ENCODE data around the gene LPXN. TPM values are rescaled to one million over a fixed set of nuclear protein-coding genes. Genes with fewer than 3 reads are reported as not detected.

Gene LPXN
- total RNA-seq, 1 experiment from 2014 or later, result 2.1 TPM

DNA sequence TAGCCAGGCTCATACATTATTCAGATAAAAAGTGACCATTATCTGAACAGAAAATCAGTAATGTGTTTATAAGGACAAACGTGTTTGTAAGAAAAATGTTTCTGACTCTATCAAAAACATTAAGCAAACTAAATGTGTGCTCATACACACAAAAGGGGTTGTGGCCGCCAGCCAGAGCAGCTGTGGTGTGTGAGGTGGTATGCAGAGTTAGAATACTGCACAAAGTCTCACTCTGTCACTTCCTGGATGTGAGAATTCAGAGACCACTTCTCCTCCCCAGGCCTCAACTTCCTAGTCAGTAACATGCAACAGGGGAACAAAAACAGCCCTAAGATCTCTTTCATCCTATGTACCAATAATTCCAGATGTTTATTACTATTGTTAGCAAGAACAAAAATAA lies 77.2 kb downstream of the LPXN start:
- ATAC-seq (no peak), DNase-seq (ENCODE audit: low spot score) (no peak)
- no peak overlapping the region for H3K4me3 Mint-ChIP-seq
- no peaks in the 10 kb centered on the region for H3K27me3 Mint-ChIP-seq (ENCODE audit: low read depth)
- ChIA-PET CTCF (interaction anchor here (1.0 kb wide), 1 partner anchor 25 kb away, joined by 4 read pairs; no protein-coding TSS in a partner anchor), POLR2A (no interaction called here)
- H3K9me3 Mint-ChIP-seq, result no peaks in the 10 kb centered on the region
- TF ChIP-seq, protein P1, sequence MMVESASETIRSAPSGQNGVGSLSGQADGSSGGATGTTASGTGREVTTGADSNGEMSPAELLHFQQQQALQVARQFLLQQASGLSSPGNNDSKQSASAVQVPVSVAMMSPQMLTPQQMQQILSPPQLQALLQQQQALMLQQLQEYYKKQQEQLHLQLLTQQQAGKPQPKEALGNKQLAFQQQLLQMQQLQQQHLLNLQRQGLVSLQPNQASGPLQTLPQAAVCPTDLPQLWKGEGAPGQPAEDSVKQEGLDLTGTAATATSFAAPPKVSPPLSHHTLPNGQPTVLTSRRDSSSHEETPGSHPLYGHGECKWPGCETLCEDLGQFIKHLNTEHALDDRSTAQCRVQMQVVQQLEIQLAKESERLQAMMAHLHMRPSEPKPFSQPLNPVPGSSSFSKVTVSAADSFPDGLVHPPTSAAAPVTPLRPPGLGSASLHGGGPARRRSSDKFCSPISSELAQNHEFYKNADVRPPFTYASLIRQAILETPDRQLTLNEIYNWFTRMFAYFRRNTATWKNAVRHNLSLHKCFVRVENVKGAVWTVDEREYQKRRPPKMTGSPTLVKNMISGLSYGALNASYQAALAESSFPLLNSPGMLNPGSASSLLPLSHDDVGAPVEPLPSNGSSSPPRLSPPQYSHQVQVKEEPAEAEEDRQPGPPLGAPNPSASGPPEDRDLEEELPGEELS (CRISPR knock-in tag; IDR thresholded peaks at IDR 0.05), result no peak
- TF ChIP-seq, protein P2, sequence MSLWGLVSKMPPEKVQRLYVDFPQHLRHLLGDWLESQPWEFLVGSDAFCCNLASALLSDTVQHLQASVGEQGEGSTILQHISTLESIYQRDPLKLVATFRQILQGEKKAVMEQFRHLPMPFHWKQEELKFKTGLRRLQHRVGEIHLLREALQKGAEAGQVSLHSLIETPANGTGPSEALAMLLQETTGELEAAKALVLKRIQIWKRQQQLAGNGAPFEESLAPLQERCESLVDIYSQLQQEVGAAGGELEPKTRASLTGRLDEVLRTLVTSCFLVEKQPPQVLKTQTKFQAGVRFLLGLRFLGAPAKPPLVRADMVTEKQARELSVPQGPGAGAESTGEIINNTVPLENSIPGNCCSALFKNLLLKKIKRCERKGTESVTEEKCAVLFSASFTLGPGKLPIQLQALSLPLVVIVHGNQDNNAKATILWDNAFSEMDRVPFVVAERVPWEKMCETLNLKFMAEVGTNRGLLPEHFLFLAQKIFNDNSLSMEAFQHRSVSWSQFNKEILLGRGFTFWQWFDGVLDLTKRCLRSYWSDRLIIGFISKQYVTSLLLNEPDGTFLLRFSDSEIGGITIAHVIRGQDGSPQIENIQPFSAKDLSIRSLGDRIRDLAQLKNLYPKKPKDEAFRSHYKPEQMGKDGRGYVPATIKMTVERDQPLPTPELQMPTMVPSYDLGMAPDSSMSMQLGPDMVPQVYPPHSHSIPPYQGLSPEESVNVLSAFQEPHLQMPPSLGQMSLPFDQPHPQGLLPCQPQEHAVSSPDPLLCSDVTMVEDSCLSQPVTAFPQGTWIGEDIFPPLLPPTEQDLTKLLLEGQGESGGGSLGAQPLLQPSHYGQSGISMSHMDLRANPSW (CRISPR knock-in tag; conservative IDR thresholded peaks at IDR 0.05; ENCODE audit: low read depth), result no peak
- TF ChIP-seq CREM (CRISPR knock-in tag; IDR thresholded peaks at IDR 0.05) (no peak), ZNF317 (CRISPR knock-in tag; IDR thresholded peaks at IDR 0.05; ENCODE audit: borderline replicate concordance, low read depth) (no peak), OVOL2 (CRISPR knock-in tag; IDR thresholded peaks at IDR 0.05; ENCODE audit: borderline replicate concordance) (no peak), NFATC4 (CRISPR knock-in tag; IDR thresholded peaks at IDR 0.05) (no peak), CREB1 (CRISPR knock-in tag; IDR thresholded peaks at IDR 0.05) (no peak), ATF1 (CRISPR knock-in tag; IDR thresholded peaks at IDR 0.05) (no peak)
- TF ChIP-seq, protein P3, sequence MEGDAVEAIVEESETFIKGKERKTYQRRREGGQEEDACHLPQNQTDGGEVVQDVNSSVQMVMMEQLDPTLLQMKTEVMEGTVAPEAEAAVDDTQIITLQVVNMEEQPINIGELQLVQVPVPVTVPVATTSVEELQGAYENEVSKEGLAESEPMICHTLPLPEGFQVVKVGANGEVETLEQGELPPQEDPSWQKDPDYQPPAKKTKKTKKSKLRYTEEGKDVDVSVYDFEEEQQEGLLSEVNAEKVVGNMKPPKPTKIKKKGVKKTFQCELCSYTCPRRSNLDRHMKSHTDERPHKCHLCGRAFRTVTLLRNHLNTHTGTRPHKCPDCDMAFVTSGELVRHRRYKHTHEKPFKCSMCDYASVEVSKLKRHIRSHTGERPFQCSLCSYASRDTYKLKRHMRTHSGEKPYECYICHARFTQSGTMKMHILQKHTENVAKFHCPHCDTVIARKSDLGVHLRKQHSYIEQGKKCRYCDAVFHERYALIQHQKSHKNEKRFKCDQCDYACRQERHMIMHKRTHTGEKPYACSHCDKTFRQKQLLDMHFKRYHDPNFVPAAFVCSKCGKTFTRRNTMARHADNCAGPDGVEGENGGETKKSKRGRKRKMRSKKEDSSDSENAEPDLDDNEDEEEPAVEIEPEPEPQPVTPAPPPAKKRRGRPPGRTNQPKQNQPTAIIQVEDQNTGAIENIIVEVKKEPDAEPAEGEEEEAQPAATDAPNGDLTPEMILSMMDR (IDR thresholded peaks at IDR 0.05), result no peak
- TF ChIP-seq, protein P4, sequence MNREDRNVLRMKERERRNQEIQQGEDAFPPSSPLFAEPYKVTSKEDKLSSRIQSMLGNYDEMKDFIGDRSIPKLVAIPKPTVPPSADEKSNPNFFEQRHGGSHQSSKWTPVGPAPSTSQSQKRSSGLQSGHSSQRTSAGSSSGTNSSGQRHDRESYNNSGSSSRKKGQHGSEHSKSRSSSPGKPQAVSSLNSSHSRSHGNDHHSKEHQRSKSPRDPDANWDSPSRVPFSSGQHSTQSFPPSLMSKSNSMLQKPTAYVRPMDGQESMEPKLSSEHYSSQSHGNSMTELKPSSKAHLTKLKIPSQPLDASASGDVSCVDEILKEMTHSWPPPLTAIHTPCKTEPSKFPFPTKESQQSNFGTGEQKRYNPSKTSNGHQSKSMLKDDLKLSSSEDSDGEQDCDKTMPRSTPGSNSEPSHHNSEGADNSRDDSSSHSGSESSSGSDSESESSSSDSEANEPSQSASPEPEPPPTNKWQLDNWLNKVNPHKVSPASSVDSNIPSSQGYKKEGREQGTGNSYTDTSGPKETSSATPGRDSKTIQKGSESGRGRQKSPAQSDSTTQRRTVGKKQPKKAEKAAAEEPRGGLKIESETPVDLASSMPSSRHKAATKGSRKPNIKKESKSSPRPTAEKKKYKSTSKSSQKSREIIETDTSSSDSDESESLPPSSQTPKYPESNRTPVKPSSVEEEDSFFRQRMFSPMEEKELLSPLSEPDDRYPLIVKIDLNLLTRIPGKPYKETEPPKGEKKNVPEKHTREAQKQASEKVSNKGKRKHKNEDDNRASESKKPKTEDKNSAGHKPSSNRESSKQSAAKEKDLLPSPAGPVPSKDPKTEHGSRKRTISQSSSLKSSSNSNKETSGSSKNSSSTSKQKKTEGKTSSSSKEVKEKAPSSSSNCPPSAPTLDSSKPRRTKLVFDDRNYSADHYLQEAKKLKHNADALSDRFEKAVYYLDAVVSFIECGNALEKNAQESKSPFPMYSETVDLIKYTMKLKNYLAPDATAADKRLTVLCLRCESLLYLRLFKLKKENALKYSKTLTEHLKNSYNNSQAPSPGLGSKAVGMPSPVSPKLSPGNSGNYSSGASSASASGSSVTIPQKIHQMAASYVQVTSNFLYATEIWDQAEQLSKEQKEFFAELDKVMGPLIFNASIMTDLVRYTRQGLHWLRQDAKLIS (CRISPR knock-in tag; IDR thresholded peaks at IDR 0.05; ENCODE audit: borderline replicate concordance), result no peak
- no peak overlapping the region for H3K27ac Mint-ChIP-seq
- no peaks in the 10 kb centered on the region for H3K36me3 Mint-ChIP-seq
- H3K4me1 Mint-ChIP-seq, result no peaks in the 10 kb centered on the region

DNA sequence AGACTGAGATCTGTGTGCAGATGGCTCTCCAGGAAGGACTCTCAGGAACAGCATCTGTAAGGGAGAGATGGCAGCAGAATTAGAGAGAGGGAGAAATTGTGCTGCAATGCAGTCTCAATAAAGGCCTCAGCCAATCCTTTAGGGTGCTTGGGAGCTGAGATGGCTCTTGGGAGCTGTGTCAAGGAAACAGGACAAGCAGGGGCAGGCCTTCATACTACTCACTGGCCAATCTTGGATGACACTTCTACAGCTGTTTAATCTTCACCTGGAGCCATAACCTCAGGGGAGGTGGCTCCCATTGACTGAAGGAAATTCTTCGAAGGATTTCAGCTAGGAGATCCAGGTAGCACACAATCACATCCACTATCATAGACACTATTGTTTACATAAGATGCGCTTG lies 77.7 kb downstream of the LPXN start:
- no peak for DNase-seq (ENCODE audit: low spot score)

More for the DNA sequence above, 77.7 kb downstream of the LPXN start:
- Mint-ChIP-seq H3K36me3 (no peaks in the 10 kb centered on the region), H3K4me3 (no peak overlapping the region), H3K4me1 (no peaks in the 10 kb centered on the region), H3K27ac (no peak overlapping the region), H3K27me3 (ENCODE audit: low read depth) (no peaks in the 10 kb centered on the region), H3K9me3 (no peaks in the 10 kb centered on the region)
- TF ChIP-seq, protein P5, sequence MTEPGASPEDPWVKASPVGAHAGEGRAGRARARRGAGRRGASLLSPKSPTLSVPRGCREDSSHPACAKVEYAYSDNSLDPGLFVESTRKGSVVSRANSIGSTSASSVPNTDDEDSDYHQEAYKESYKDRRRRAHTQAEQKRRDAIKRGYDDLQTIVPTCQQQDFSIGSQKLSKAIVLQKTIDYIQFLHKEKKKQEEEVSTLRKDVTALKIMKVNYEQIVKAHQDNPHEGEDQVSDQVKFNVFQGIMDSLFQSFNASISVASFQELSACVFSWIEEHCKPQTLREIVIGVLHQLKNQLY (CRISPR knock-in tag; IDR thresholded peaks at IDR 0.05), result no peak
- TF ChIP-seq GABPB1 (CRISPR knock-in tag; IDR thresholded peaks at IDR 0.05) (no peak), ZNF671 (CRISPR knock-in tag; IDR thresholded peaks at IDR 0.05) (no peak), NFYB (CRISPR knock-in tag; conservative IDR thresholded peaks at IDR 0.05; ENCODE audit: low read depth) (no peak), NR1H2 (CRISPR knock-in tag; IDR thresholded peaks at IDR 0.05) (no peak), EMX1 (CRISPR knock-in tag; IDR thresholded peaks at IDR 0.05) (no peak), NFATC4 (CRISPR knock-in tag; IDR thresholded peaks at IDR 0.05) (no peak)
- TF ChIP-seq, protein P6, sequence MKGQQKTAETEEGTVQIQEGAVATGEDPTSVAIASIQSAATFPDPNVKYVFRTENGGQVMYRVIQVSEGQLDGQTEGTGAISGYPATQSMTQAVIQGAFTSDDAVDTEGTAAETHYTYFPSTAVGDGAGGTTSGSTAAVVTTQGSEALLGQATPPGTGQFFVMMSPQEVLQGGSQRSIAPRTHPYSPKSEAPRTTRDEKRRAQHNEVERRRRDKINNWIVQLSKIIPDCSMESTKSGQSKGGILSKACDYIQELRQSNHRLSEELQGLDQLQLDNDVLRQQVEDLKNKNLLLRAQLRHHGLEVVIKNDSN (CRISPR knock-in tag; IDR thresholded peaks at IDR 0.05), result no peak
- TF ChIP-seq, protein P7, sequence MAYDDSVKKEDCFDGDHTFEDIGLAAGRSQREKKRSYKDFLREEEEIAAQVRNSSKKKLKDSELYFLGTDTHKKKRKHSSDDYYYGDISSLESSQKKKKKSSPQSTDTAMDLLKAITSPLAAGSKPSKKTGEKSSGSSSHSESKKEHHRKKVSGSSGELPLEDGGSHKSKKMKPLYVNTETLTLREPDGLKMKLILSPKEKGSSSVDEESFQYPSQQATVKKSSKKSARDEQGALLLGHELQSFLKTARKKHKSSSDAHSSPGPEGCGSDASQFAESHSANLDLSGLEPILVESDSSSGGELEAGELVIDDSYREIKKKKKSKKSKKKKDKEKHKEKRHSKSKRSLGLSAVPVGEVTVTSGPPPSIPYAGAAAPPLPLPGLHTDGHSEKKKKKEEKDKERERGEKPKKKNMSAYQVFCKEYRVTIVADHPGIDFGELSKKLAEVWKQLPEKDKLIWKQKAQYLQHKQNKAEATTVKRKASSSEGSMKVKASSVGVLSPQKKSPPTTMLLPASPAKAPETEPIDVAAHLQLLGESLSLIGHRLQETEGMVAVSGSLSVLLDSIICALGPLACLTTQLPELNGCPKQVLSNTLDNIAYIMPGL (CRISPR knock-in tag; IDR thresholded peaks at IDR 0.05), result no peak
- TF ChIP-seq, protein P8, sequence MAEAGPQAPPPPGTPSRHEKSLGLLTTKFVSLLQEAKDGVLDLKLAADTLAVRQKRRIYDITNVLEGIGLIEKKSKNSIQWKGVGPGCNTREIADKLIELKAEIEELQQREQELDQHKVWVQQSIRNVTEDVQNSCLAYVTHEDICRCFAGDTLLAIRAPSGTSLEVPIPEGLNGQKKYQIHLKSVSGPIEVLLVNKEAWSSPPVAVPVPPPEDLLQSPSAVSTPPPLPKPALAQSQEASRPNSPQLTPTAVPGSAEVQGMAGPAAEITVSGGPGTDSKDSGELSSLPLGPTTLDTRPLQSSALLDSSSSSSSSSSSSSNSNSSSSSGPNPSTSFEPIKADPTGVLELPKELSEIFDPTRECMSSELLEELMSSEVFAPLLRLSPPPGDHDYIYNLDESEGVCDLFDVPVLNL (CRISPR knock-in tag; IDR thresholded peaks at IDR 0.05; ENCODE audit: borderline replicate concordance, low read depth), result no peak
- ChIA-PET POLR2A (no interaction called here), CTCF (interaction anchor here (1.0 kb wide), 1 partner anchor 26 kb away, joined by 4 read pairs; no protein-coding TSS in a partner anchor)
- no peak for ATAC-seq
